KMS-11 (cell line): ENCODE measurements around the gene MACO1.

Experiments used
- H2AFZ ChIP-seq: fragments of 200-600 bp; sonication (generic); 2 replicates; pipeline ENCODE4 v1.6.1; 2016; ENCODE audit warnings: antibody characterized with exemption, mixed run types, low read depth
- H3K27ac ChIP-seq: fragments of 200-600 bp; sonication (generic); 2 replicates; pipeline ENCODE4 v1.6.1; 2016; ENCODE audit warnings: mild to moderate bottlenecking, mixed run types
- H3K27me3 ChIP-seq: fragments of 200-600 bp; sonication (generic); 2 replicates; pipeline ENCODE4 v1.6.1; 2017; ENCODE audit warnings: mild to moderate bottlenecking, low read depth, mixed run types, moderate library complexity; ENCODE audit not compliant: insufficient read depth
- H3K36me3 ChIP-seq: fragments of 200-600 bp; sonication (generic); 2 replicates; pipeline ENCODE4 v1.6.1; 2017; ENCODE audit warnings: mild to moderate bottlenecking, mixed run types; ENCODE audit not compliant: insufficient read depth
- H3K4me1 ChIP-seq: fragments of 200-600 bp; sonication (generic); 2 replicates; pipeline ENCODE4 v1.6.1; 2016; ENCODE audit warnings: mild to moderate bottlenecking, low read depth, mixed run types; ENCODE audit not compliant: poor library complexity, severe bottlenecking
- H3K4me2 ChIP-seq: fragments of 200-600 bp; sonication (generic); 2 replicates; pipeline ENCODE4 v1.7.0; 2016; ENCODE audit warnings: mild to moderate bottlenecking, mixed run types
- H3K4me3 ChIP-seq: fragments of 200-600 bp; sonication (generic); IDR thresholded peaks from 2 replicates; pipeline ENCODE4 v1.6.1; 2017; ENCODE audit warnings: low read depth, low read length, mixed read lengths; ENCODE audit not compliant: insufficient read depth
- H3K79me2 ChIP-seq: fragments of 200-600 bp; sonication (generic); 2 replicates; pipeline ENCODE4 v1.6.1; 2016; ENCODE audit warnings: low read depth, mixed run types; ENCODE audit not compliant: insufficient read depth
- H3K9ac ChIP-seq: fragments of 200-600 bp; sonication (generic); 2 replicates; pipeline ENCODE4 v1.6.1; 2016; ENCODE audit warnings: mild to moderate bottlenecking, mixed run types
- H4K20me1 ChIP-seq: fragments of 200-600 bp; sonication (generic); 2 replicates; pipeline ENCODE4 v1.6.1; 2016; ENCODE audit warnings: mild to moderate bottlenecking, mixed run types; ENCODE audit not compliant: insufficient read depth
- CTCF ChIP-seq: fragments of 200-600 bp; sonication (generic); conservative IDR thresholded peaks from 2 replicates; pipeline ENCODE4 v1.6.1; 2017; ENCODE audit warnings: low read depth, mild to moderate bottlenecking, antibody characterized with exemption, low read length, moderate library complexity, mixed read lengths

MACO1 gene

GRCh38 chr1:25515033-25515432 lies 84.3 kb downstream of the MACO1 start:
- no peaks in the 10 kb centered on the region for H3K4me1 ChIP-seq
- no peak overlapping the region for H3K4me2 ChIP-seq
- no peaks in the 10 kb centered on the region for H4K20me1 ChIP-seq
- no peak for TF ChIP-seq CTCF
- H3K36me3 ChIP-seq = no peaks in the 10 kb centered on the region
- H2AFZ ChIP-seq = no peak overlapping the region
- H3K9ac ChIP-seq = no peak overlapping the region
- H3K27me3 ChIP-seq = no peaks in the 10 kb centered on the region
- H3K27ac ChIP-seq = no peak overlapping the region
- H3K4me3 ChIP-seq = no peak overlapping the region
- H3K79me2 ChIP-seq = no peaks in the 10 kb centered on the region

- H3K36me3 ChIP-seq = no peaks in the 10 kb centered on the region
- no peak overlapping the region for H3K4me3 ChIP-seq
- H3K4me2 ChIP-seq = no peak overlapping the region
- no peaks in the 10 kb centered on the region for H4K20me1 ChIP-seq
- H3K79me2 ChIP-seq = no peaks in the 10 kb centered on the region
- peaks cover 10% of the 10 kb centered on the region for H3K4me1 ChIP-seq
- no peak overlapping the region for H3K9ac ChIP-seq
- no peak overlapping the region for H2AFZ ChIP-seq
- no peaks in the 10 kb centered on the region for H3K27me3 ChIP-seq
- H3K27ac ChIP-seq = no peak overlapping the region
- TF ChIP-seq CTCF = no peak
Measured at GRCh38 chr1:25516686-25517085, 86.0 kb downstream of the MACO1 start.

GRCh38 chr1:25517476-25518394 lies 87.0 kb downstream of the MACO1 start:
- Histone ChIP-seq H3K9ac (no peak overlapping the region), H3K27ac (no peak overlapping the region)

GRCh38 chr1:25519624-25520023 lies 88.9 kb downstream of the MACO1 start:
- no peak for TF ChIP-seq CTCF

More at GRCh38 chr1:25517476-25518394, 87.0 kb downstream of the MACO1 start:
- TF ChIP-seq CTCF = no peak
- Histone ChIP-seq H2AFZ (no peak overlapping the region), H3K4me2 (no peak overlapping the region), H3K27me3 (no peaks in the 10 kb centered on the region), H3K36me3 (no peaks in the 10 kb centered on the region), H4K20me1 (no peaks in the 10 kb centered on the region), H3K79me2 (no peaks in the 10 kb centered on the region), H3K4me1 (peaks cover 10% of the 10 kb centered on the region), H3K4me3 (no peak overlapping the region)

More at GRCh38 chr1:25519624-25520023, 88.9 kb downstream of the MACO1 start:
- Histone ChIP-seq H3K79me2 (no peaks in the 10 kb centered on the region), H3K4me2 (no peak overlapping the region), H3K27ac (no peak overlapping the region), H2AFZ (no peak overlapping the region), H3K27me3 (no peaks in the 10 kb centered on the region), H3K9ac (no peak overlapping the region), H3K36me3 (no peaks in the 10 kb centered on the region), H4K20me1 (no peaks in the 10 kb centered on the region), H3K4me1 (peaks cover 10% of the 10 kb centered on the region), H3K4me3 (no peak overlapping the region)
